Caco-2 (cell line): ENCODE measurements around the gene GPRASP2. TPM values are rescaled to one million over a fixed set of nuclear protein-coding genes. Genes with fewer than 3 reads are reported as not detected.
"Not testable (repeated sequence)": the region's sequence is repeated elsewhere in the genome, so short reads cannot be mapped to it uniquely, and the experiment has no call there.

Source experiments
- BruUV-seq: library from RNA; stranded (reverse); fragments of 400-500 nt; replicated peaks from 2 replicates; lab custom pipeline; 2021; lab: Mats Ljungman, UMichigan
- CTCF ChIA-PET: fragments of 300-600 bp; sonication (Branson Sonifier 250); formaldehyde crosslinking; loops from one replicate; lab custom pipeline; 2022; ENCODE audit warnings: antibody characterized with exemption; lab: Charles Lee
- POLR2A ChIA-PET: fragments of 300-600 bp; sonication (Branson Sonifier 250); formaldehyde crosslinking; loops from one replicate; lab custom pipeline; 2022; ENCODE audit warnings: antibody characterized with exemption; lab: Charles Lee
- DNase-seq, 2 experiments: peaks; one replicate each; pipeline versions ENCODE4 v3.0.0 to v3.0.0-alpha.2; 2020 to 2022
- H3K27me3 ChIP-seq: replicated peaks from 2 replicates; pipeline ENCODE4 v1.6.0; 2011; ENCODE audit warnings: low read length; ENCODE audit not compliant: control insufficient read depth, insufficient read depth
- H3K36me3 ChIP-seq: 2 replicates; pipeline ENCODE4 v1.5.1; 2011; ENCODE audit warnings: low read length; ENCODE audit not compliant: control insufficient read depth, insufficient read depth
- H3K4me1 ChIP-seq: fragments of 250-450 bp; sonication (Bioruptor Pico); 2 replicates; pipeline ENCODE4 v1.5.1; 2020; ENCODE audit warnings: mild to moderate bottlenecking
- H3K4me3 ChIP-seq: 2 replicates; pipeline ENCODE4 v1.5.1; 2011; ENCODE audit warnings: low read depth, mild to moderate bottlenecking, control low read depth, low read length
- H3K9me3 ChIP-seq: fragments of 250-450 bp; sonication (Bioruptor Pico); 2 replicates; pipeline ENCODE4 v1.5.1; 2020; ENCODE audit warnings: mild to moderate bottlenecking, moderate library complexity
- H3K27ac Mint-ChIP-seq: one replicate; pipeline ENCODE4 v1.8.0; 2022; ENCODE audit warnings: mixed read lengths; ENCODE audit not compliant: unreplicated experiment
- H3K27me3 Mint-ChIP-seq: one replicate; pipeline ENCODE4 v1.8.0; 2022; ENCODE audit warnings: mixed read lengths; ENCODE audit not compliant: insufficient read depth, unreplicated experiment
- H3K36me3 Mint-ChIP-seq: one replicate; pipeline ENCODE4 v1.8.0; 2022; ENCODE audit warnings: mild to moderate bottlenecking, mixed read lengths; ENCODE audit not compliant: insufficient read depth, unreplicated experiment
- H3K4me1 Mint-ChIP-seq: one replicate; pipeline ENCODE4 v1.8.0; 2022; ENCODE audit warnings: low read depth, mixed read lengths; ENCODE audit not compliant: unreplicated experiment
- H3K4me3 Mint-ChIP-seq: one replicate; pipeline ENCODE4 v1.8.0; 2022; ENCODE audit warnings: mild to moderate bottlenecking, moderate library complexity, mixed read lengths; ENCODE audit not compliant: unreplicated experiment
- H3K9me3 Mint-ChIP-seq: one replicate; pipeline ENCODE4 v1.8.0; 2022; ENCODE audit warnings: mixed read lengths; ENCODE audit not compliant: unreplicated experiment
- CTCF ChIP-seq, 2 experiments: fragments of 200-600 bp in 1 of 2; IDR thresholded peaks; 1 replicate in 1 of 2; 2 replicates in 1 of 2; pipeline versions ENCODE4 v1.5.1 to v1.8.0; 2011 to 2022; ENCODE audit warnings: antibody characterized with exemption in 1 of 2, control low read depth in 1 of 2, inconsistent platforms in 1 of 2, low read depth in 1 of 2, low read length in 1 of 2, mild to moderate bottlenecking in 1 of 2, moderate library complexity in 1 of 2; ENCODE audit not compliant: insufficient read depth in 1 of 2, severe bottlenecking in 1 of 2, unreplicated experiment in 1 of 2
- intact Hi-C: fragments of 100-400 bp; cut with micrococcal nuclease; formaldehyde crosslinking; loops from one replicate; pipeline ENCODE4 v1.10.0; 2022; ENCODE audit not compliant: unreplicated experiment
- total RNA-seq: library from RNA; stranded (reverse); gene quantifications from 2 replicates; pipeline ENCODE4 v1.2.3, GENCODE V29; 2022

Gene GPRASP2
- total RNA-seq, 1 experiment from 2014 or later, result 2.7 TPM

GRCh38 chrX:102672856-102673255 is 39.4 kb upstream of the GPRASP2 start:
- intact Hi-C loops, result no loop called here
- no TSS peak for BruUV-seq
- Histone ChIP-seq H3K36me3 (no peaks in the 10 kb centered on the region), H3K27me3 (no peaks in the 10 kb centered on the region), H3K9me3 (no peaks in the 10 kb centered on the region), H3K4me3 (no peak overlapping the region), H3K4me1 (peaks cover 6% of the 10 kb centered on the region)
- Mint-ChIP-seq H3K36me3 (no peaks in the 10 kb centered on the region), H3K27me3 (no peaks in the 10 kb centered on the region), H3K9me3 (no peaks in the 10 kb centered on the region), H3K4me3 (no peak overlapping the region), H3K27ac (no peak overlapping the region), H3K4me1 (peaks cover 7% of the 10 kb centered on the region)
- DNase-seq, result peak; percentile 15 to 40
- POLR2A ChIA-PET, result no interaction called here
- CTCF ChIA-PET, result no interaction called here
- TF ChIP-seq CTCF (IDR thresholded peaks at IDR 0.05; ENCODE audit: insufficient read depth in 1 of 2, low read depth in 1 of 2, low read length in 1 of 2, severe bottlenecking in 1 of 2, unreplicated experiment in 1 of 2), result no peak

- H3K9me3 Mint-ChIP-seq, result not testable (repeated sequence)
These were observed 34.8 kb upstream of the GPRASP2 start for GRCh38 chrX:102677479-102677878.

GRCh38 chrX:102684772-102685520 is 27.3 kb upstream of the GPRASP2 start:
- no peak for TF ChIP-seq CTCF (IDR thresholded peaks at IDR 0.05; ENCODE audit: insufficient read depth in 1 of 2, low read depth in 1 of 2, low read length in 1 of 2, severe bottlenecking in 1 of 2, unreplicated experiment in 1 of 2)
- ChIA-PET POLR2A (no interaction called here), CTCF (no interaction called here)
- H3K4me3 ChIP-seq, result no peak overlapping the region
- no peaks in the 10 kb centered on the region for H3K27me3 ChIP-seq
- Mint-ChIP-seq H3K4me3 (no peak overlapping the region), H3K36me3 (no peaks in the 10 kb centered on the region), H3K27me3 (no peaks in the 10 kb centered on the region), H3K9me3 (no peaks in the 10 kb centered on the region), H3K27ac (no peak overlapping the region), H3K4me1 (no peaks in the 10 kb centered on the region)
- H3K9me3 ChIP-seq, result no peaks in the 10 kb centered on the region
- H3K4me1 ChIP-seq, result no peaks in the 10 kb centered on the region
- H3K36me3 ChIP-seq, result no peaks in the 10 kb centered on the region
- intact Hi-C loops, result no loop called here
- DNase-seq, result no peak
- BruUV-seq, result no TSS peak

More at GRCh38 chrX:102677479-102677878, 34.8 kb upstream of the GPRASP2 start:
- H3K36me3 ChIP-seq, H3K4me3 ChIP-seq, H3K4me1 ChIP-seq, H3K36me3 Mint-ChIP-seq, H3K4me3 Mint-ChIP-seq, H3K27me3 Mint-ChIP-seq, H3K9me3 ChIP-seq, H3K27ac Mint-ChIP-seq, H3K4me1 Mint-ChIP-seq, CTCF ChIA-PET, DNase-seq, BruUV-seq, intact Hi-C loops, POLR2A ChIA-PET, H3K27me3 ChIP-seq: not testable (repeated sequence)
